ENCODE measurements around the gene TMEM208. TPM values are rescaled to one million over a fixed set of nuclear protein-coding genes. Genes with fewer than 3 reads are reported as not detected.

Gene TMEM208
- total and polyA plus RNA-seq, 2 of the 13 experiments (the other 11 are each of a cell fraction or from before 2014, with no cell fraction given): 58.8 to 72.9 TPM

DNA sequence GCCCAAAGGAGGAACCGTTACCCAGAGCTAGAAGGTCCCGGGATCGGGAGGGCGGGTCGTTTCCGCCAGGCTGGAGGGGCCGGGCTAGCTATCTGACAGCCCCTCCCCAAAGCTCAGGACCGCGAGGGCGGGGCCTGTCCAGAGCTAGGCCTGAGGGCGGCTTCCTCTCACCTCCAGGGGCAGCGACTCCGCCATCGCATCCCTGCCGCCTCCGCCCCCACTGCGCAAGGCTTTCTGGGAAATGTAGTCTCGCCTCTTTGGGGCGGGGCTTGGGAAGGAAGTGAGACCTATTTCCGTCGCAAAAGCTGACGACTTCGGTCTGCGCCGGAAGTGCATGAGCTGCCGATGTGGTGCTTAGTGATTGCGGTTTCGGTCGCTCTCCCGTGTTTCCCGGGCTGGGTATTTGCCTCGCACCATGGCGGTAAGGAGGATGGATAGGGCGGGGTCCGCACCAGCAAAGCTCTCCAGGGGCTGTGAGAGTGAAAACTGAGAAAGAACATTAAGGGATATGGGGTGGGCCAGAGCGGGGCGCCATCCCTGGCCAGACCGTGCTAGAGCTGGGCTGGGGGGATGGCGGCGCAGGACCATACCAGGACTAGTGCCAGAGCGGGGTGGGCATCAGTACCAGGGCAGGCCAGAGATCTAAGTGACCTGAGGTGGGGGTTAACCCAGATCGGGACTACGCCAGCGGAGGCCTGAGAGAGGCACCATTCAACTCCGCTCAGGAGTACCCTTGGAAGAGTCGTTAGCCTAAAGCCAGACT, at the start of gene TMEM208 (continued):
- TF ChIP-seq RNF219 (CRISPR knock-in tag; IDR thresholded peaks at IDR 0.05) (no peak), PCBP2 (optimal IDR thresholded peaks at IDR 0.05; ENCODE audit: low read depth, low read length, poor library complexity, severe bottlenecking) (no peak), DZIP1 (CRISPR knock-in tag; IDR thresholded peaks at IDR 0.05) (peak; percentile 47; the same call in 1 of the 2 replicates), ZNF891 (CRISPR knock-in tag; IDR thresholded peaks at IDR 0.05) (peak; percentile 78), DMAP1 (CRISPR knock-in tag; IDR thresholded peaks at IDR 0.05) (peak; percentile 97), ZNF780A (CRISPR knock-in tag; IDR thresholded peaks at IDR 0.05) (no peak), ZNF30 (CRISPR knock-in tag; IDR thresholded peaks at IDR 0.05) (no peak), ZSCAN31 (CRISPR knock-in tag; IDR thresholded peaks at IDR 0.05; ENCODE audit: low read depth) (peak; percentile 37; the same call in 1 of the 2 replicates), STAT5B (CRISPR knock-in tag; IDR thresholded peaks at IDR 0.05) (0 out of 2 replicates have a peak, but pooled peaks have one; percentile 74), HDAC2 (CRISPR knock-in tag; IDR thresholded peaks at IDR 0.05) (peak; percentile 99), TERF1 (CRISPR knock-in tag; IDR thresholded peaks at IDR 0.05) (no peak), ZC3H13 (CRISPR knock-in tag; IDR thresholded peaks at IDR 0.05) (peak; percentile 86), HNF1B (CRISPR knock-in tag; IDR thresholded peaks at IDR 0.05) (peak; percentile 93), HMG20A (CRISPR knock-in tag; IDR thresholded peaks at IDR 0.05; ENCODE audit: borderline replicate concordance) (no peak), ZNF598 (CRISPR knock-in tag; IDR thresholded peaks at IDR 0.05; ENCODE audit: borderline replicate concordance) (no peak), ZFY (CRISPR knock-in tag; IDR thresholded peaks at IDR 0.05) (peak; percentile 94), PHF8 (CRISPR knock-in tag; IDR thresholded peaks at IDR 0.05) (peak; percentile 89), ATF6 (CRISPR knock-in tag; conservative IDR thresholded peaks at IDR 0.05) (peak; percentile 76), NCOR1 (IDR thresholded peaks at IDR 0.05; ENCODE audit: borderline replicate concordance, low read length) (no peak), SP140L (CRISPR knock-in tag; IDR thresholded peaks at IDR 0.05; ENCODE audit: borderline replicate concordance) (peak; percentile 86; the same call in 1 of the 2 replicates)

All from HepG2 (cell line).